B cell (primary cell): ENCODE data around the gene NOL4L. TPM values are rescaled to one million over a fixed set of nuclear protein-coding genes. Genes with fewer than 3 reads are reported as not detected.

Experiments
- ATAC-seq: fragments of 200-7000 bp; cut with Tn5 transposase; one replicate; pipeline ENCODE4 v1.10.0; 2021; ENCODE audit warnings: low read depth, mild to moderate bottlenecking, moderate number of reproducible peaks, moderate library complexity
- CTCF ChIA-PET: fragments of 350-600 bp; sonication (Branson Sonifier 250); formaldehyde crosslinking; loops from one replicate; lab custom pipeline; 2021; ENCODE audit warnings: antibody characterized with exemption, inconsistent platforms; lab: Charles Lee
- POLR2A ChIA-PET: fragments of 350-600 bp; sonication (Branson Sonifier 250); formaldehyde crosslinking; loops from one replicate; lab custom pipeline; 2021; ENCODE audit warnings: antibody characterized with exemption; lab: Charles Lee
- DNase-seq: peaks from one replicate; pipeline ENCODE4 v3.0.0; 2013
- H2AFZ ChIP-seq: 2 replicates; pipeline ENCODE4 v1.6.1; 2012; ENCODE audit warnings: mild to moderate bottlenecking, low read depth, low read length; ENCODE audit not compliant: insufficient read depth, poor library complexity, severe bottlenecking
- H3K27ac ChIP-seq, 2 donors: 1 replicate in 1 of 2; 2 replicates in 1 of 2; pipeline ENCODE4 v1.5.1; 2012 to 2013; ENCODE audit warnings: low read length in 2 of 2, mild to moderate bottlenecking in 2 of 2, moderate library complexity in 1 of 2
- H3K27me3 ChIP-seq, 4 experiments: fragments of 200-600 bp in 1 of 4; sonication (generic) in 1 of 4; replicated peaks in 1 of 4; 1 replicate in 2 of 4; 2 replicates in 2 of 4; pipeline versions ENCODE4 v1.6.1 to v1.7.0; 2013 to 2016; ENCODE audit warnings: low read length in 3 of 4, mild to moderate bottlenecking in 2 of 4, mixed read lengths in 1 of 4, moderate library complexity in 1 of 4; ENCODE audit not compliant: insufficient read depth in 4 of 4, control insufficient read depth in 3 of 4; ENCODE audit errors: control extremely low read depth in 1 of 4
- H3K36me3 ChIP-seq, 2 experiments: replicated peaks in 1 of 2; 1 replicate in 1 of 2; 2 replicates in 1 of 2; pipeline versions ENCODE4 v1.6.1 to v1.7.1; 2013; ENCODE audit warnings: low read length in 1 of 2; ENCODE audit not compliant: insufficient read depth in 2 of 2, control insufficient read depth in 1 of 2; ENCODE audit errors: control extremely low read depth in 1 of 2, extremely low read depth in 1 of 2
- H3K4me1 ChIP-seq, 2 donors: fragments of 200-600 bp in 1 of 2; sonication (generic) in 1 of 2; 1 replicate in 1 of 2; 2 replicates in 1 of 2; pipeline versions ENCODE4 v1.5.1 to v1.6.1; 2013 to 2017; ENCODE audit warnings: low read length in 2 of 2; ENCODE audit not compliant: control insufficient read depth in 2 of 2, insufficient read depth in 2 of 2
- H3K4me2 ChIP-seq: replicated peaks from 2 replicates; pipeline ENCODE3; 2012; ENCODE audit warnings: mild to moderate bottlenecking, low read depth, low read length; ENCODE audit not compliant: poor library complexity, severe bottlenecking
- H3K4me3 ChIP-seq, 5 experiments: fragments of 200-600 bp in 1 of 5; sonication (generic) in 1 of 5; 1 replicate in 3 of 5; 2 replicates in 2 of 5; pipeline versions ENCODE4 v1.5.1 to v1.7.0; 2011 to 2016; ENCODE audit warnings: low read length in 4 of 5, mild to moderate bottlenecking in 4 of 5, low read depth in 2 of 5, control low read depth in 1 of 5, moderate library complexity in 1 of 5; ENCODE audit not compliant: insufficient read depth in 1 of 5; ENCODE audit errors: control extremely low read depth in 1 of 5, extremely low read depth in 1 of 5
- H3K79me2 ChIP-seq: fragments of 200-600 bp; sonication (generic); one replicate; pipeline ENCODE4 v1.6.0; 2016; ENCODE audit warnings: low read length; ENCODE audit not compliant: control insufficient read depth, insufficient read depth
- H3K9ac ChIP-seq: fragments of 200-600 bp; sonication (generic); 2 replicates; pipeline ENCODE4 v1.6.1; 2017; ENCODE audit warnings: mild to moderate bottlenecking, low read length, moderate library complexity
- H3K9me3 ChIP-seq, 3 donors: one replicate each; pipeline versions ENCODE4 v1.6.1 to v1.7.1; 2013; ENCODE audit warnings: low read length in 2 of 3; ENCODE audit not compliant: control insufficient read depth in 2 of 3, insufficient read depth in 1 of 3; ENCODE audit errors: control extremely low read depth in 1 of 3
- H4K20me1 ChIP-seq: 2 replicates; pipeline ENCODE4 v1.6.0; 2012; ENCODE audit warnings: mild to moderate bottlenecking, low read length; ENCODE audit not compliant: insufficient read depth, control insufficient read depth, poor library complexity, severe bottlenecking
- H3K27ac Mint-ChIP-seq: one replicate; pipeline ENCODE4 v1.8.0; 2021; ENCODE audit warnings: mixed read lengths
- H3K27me3 Mint-ChIP-seq: one replicate; pipeline ENCODE4 v1.8.0; 2021; ENCODE audit warnings: mixed read lengths
- H3K4me1 Mint-ChIP-seq: one replicate; pipeline ENCODE4 v1.8.0; 2021; ENCODE audit warnings: mixed read lengths
- H3K4me3 Mint-ChIP-seq: one replicate; pipeline ENCODE4 v1.8.0; 2021; ENCODE audit warnings: mixed read lengths
- H3K9me3 Mint-ChIP-seq: one replicate; pipeline ENCODE4 v1.8.0; 2022; ENCODE audit warnings: mixed read lengths; ENCODE audit not compliant: insufficient read depth
- EZH2 ChIP-seq: IDR thresholded peaks from 2 replicates; pipeline ENCODE4 v1.6.1; 2012; ENCODE audit warnings: borderline replicate concordance, low read depth, mild to moderate bottlenecking, moderate library complexity, low read length; ENCODE audit not compliant: insufficient read depth, poor library complexity, severe bottlenecking
- WGBS: methylation state at CpG from one replicate; pipeline ENCODE4 v1.1.5; 2013; ENCODE audit warnings: missing lambda C conversion rate; ENCODE audit not compliant: insufficient coverage; 5-methylcytosine and 5-hydroxymethylcytosine counted together
- intact Hi-C: fragments of 100-400 bp; cut with micrococcal nuclease; formaldehyde crosslinking; loops from one replicate; pipeline ENCODE4 v1.10.0; 2022
- polyA plus RNA-seq: library from polyadenylated mRNA; depleted of rRNA; stranded (reverse); fragments of >200 nt; gene quantifications from 2 replicates; pipeline ENCODE4 v1.2.3, GENCODE V29; 2012
- total RNA-seq, 2 donors: library from RNA; stranded (reverse); fragments of 120-200 nt in 1 of 2; gene quantifications; 1 replicate in 1 of 2; 2 replicates in 1 of 2; pipeline versions ENCODE4 v1.2.3 to v1.2.4, GENCODE V29; 2013 to 2022
- TF ChIP-seq, protein P1 (sequence below): fragments of 200-600 bp; IDR thresholded peaks from one replicate; pipeline ENCODE4 v1.8.0; 2022; ENCODE audit warnings: antibody characterized with exemption, mild to moderate bottlenecking

The NOL4L gene
- total and polyA plus RNA-seq, 2 donors (not counting 1 experiment from before 2014, with no cell fraction given): 6.5 to 7.9 TPM

DNA sequence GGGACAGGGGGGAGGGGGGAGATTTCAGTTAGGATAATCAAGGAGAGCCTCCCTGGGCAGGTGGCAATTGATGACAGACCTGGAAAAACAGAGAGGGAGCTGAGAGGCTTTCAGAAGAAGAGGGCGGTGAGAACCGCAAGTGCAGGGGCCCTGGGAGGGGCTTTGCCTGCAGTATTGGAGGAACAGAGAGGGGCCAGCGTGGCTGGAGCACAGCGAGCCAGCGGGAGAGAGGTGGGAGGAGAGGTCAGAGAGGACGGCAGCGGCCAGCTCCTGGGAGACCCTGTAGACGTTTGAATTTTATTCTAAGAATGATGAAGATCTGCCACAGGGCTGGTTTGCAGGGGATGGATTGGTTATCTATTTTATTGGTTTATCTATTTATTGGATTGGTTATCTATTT is 34.5 kb upstream of the NOL4L start:
- no peaks in the 10 kb centered on the region for H3K27me3 ChIP-seq
- DNase-seq: no peak
- H3K4me3 Mint-ChIP-seq: no peak overlapping the region
- peaks cover 22% of the 10 kb centered on the region for H3K27me3 Mint-ChIP-seq
- TF ChIP-seq, protein P1, sequence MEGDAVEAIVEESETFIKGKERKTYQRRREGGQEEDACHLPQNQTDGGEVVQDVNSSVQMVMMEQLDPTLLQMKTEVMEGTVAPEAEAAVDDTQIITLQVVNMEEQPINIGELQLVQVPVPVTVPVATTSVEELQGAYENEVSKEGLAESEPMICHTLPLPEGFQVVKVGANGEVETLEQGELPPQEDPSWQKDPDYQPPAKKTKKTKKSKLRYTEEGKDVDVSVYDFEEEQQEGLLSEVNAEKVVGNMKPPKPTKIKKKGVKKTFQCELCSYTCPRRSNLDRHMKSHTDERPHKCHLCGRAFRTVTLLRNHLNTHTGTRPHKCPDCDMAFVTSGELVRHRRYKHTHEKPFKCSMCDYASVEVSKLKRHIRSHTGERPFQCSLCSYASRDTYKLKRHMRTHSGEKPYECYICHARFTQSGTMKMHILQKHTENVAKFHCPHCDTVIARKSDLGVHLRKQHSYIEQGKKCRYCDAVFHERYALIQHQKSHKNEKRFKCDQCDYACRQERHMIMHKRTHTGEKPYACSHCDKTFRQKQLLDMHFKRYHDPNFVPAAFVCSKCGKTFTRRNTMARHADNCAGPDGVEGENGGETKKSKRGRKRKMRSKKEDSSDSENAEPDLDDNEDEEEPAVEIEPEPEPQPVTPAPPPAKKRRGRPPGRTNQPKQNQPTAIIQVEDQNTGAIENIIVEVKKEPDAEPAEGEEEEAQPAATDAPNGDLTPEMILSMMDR: no peak
- TF ChIP-seq EZH2: no peak
- H2AFZ ChIP-seq: no peak overlapping the region
- H3K4me1 ChIP-seq: no peaks in the 10 kb centered on the region
- no peak overlapping the region for H3K27ac Mint-ChIP-seq
- H3K9me3 ChIP-seq: no peaks in the 10 kb centered on the region
- no peaks in the 10 kb centered on the region for H4K20me1 ChIP-seq
- no peak overlapping the region for H3K9ac ChIP-seq
- ChIA-PET CTCF (no interaction called here), POLR2A (no interaction called here)
- intact Hi-C loops: no loop called here
- no peak overlapping the region for H3K4me2 ChIP-seq
- H3K27ac ChIP-seq: no peak overlapping the region
- H3K4me3 ChIP-seq: no peak overlapping the region
- H3K79me2 ChIP-seq: no peaks in the 10 kb centered on the region
- no peaks in the 10 kb centered on the region for H3K4me1 Mint-ChIP-seq
- H3K36me3 ChIP-seq: no peaks in the 10 kb centered on the region
- no peak for ATAC-seq
- 87% methylated on average over 8 of the region's 8 CpGs for WGBS
- no peaks in the 10 kb centered on the region for H3K9me3 Mint-ChIP-seq

DNA sequence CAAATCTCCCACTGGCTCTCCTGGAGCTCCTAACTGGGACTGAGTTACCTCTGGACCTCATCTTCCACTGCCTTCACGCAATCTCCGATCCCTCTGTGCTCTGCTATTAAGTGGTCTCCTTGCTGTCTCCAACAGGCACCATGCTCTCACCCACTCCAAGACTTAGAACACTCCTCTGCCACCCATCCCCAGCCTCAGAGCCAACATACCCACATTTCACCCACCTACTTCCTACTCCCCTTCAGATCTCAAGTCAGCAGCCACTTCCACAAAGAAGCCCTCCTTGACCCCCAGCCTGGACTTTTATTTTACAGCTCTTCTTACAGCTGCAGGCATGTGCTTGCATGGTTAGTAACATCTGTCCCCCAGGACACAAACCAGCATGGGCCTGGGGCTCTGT is 29.6 kb upstream of the NOL4L start:
- no peak overlapping the region for H3K4me2 ChIP-seq
- H3K27me3 ChIP-seq: peaks cover 0 to 15% (median 0%) of the 10 kb centered on the region in 4 experiments
- Mint-ChIP-seq H3K9me3 (no peaks in the 10 kb centered on the region), H3K4me3 (no peak overlapping the region), H3K27me3 (peaks cover 40% of the 10 kb centered on the region), H3K27ac (no peak overlapping the region), H3K4me1 (peaks cover 3% of the 10 kb centered on the region)
- H3K27ac ChIP-seq: no peak overlapping the region
- no peaks in the 10 kb centered on the region for H3K4me1 ChIP-seq
- 100% methylated on average over 2 of the region's 2 CpGs for WGBS
- no peak overlapping the region for H3K4me3 ChIP-seq
- no peak for DNase-seq
- H3K36me3 ChIP-seq: no peaks in the 10 kb centered on the region
- H4K20me1 ChIP-seq: no peaks in the 10 kb centered on the region
- no peak for ATAC-seq
- no peak overlapping the region for H3K9ac ChIP-seq
- peaks cover 0 to 11% (median 0%) of the 10 kb centered on the region in 3 donors for H3K9me3 ChIP-seq
- no peak overlapping the region for H2AFZ ChIP-seq
- intact Hi-C loops: no loop called here
- no peak for TF ChIP-seq EZH2
- TF ChIP-seq, protein P1: no peak
- H3K79me2 ChIP-seq: no peaks in the 10 kb centered on the region
- ChIA-PET CTCF (interaction anchor here (0.6 kb wide), 1 partner anchor 93 kb away, joined by 3 read pairs; no protein-coding TSS in a partner anchor), POLR2A (interaction anchor here (0.7 kb wide), 1 partner anchor 48 kb away, joined by 6 read pairs; no protein-coding TSS in a partner anchor)
